Skin epidermis (tissue), 12 donors: Measurements from ENCODE around the gene SHC2.

Experiments
- H3K27ac ChIP-seq, 21 experiments: fragments of 200-600 bp; sonication (generic) in 11 of 21; one replicate each; pipeline ENCODE4 v1.5.0; 2020; ENCODE audit warnings: mild to moderate bottlenecking in 3 of 21, inconsistent platforms in 2 of 21, moderate library complexity in 2 of 21
- H3K4me3 ChIP-seq, 7 experiments: fragments of 200-600 bp; sonication (generic) in 2 of 7; one replicate each; pipeline ENCODE4 v1.5.0; 2020; ENCODE audit warnings: inconsistent platforms in 2 of 7, mild to moderate bottlenecking in 2 of 7, moderate library complexity in 1 of 7

SHC2 gene

DNA sequence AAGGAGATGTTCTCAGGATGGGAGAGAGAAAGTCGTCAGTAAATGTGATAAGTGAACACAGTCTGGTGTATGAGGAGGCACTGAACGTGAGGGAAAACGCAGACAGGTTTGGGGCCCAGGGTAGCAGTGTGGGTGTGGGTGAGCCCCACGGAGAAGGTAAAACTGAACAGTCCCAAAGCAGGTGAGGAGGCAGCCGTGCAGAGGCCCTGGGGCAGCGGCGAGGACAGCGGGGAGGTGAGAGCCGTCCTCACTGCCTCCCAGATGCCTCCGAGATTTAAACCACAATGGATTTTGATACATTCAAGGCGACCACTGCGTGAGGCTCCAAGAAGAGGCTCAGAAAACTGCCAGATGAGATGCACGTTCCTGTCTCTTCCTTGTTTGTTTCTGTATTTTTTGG, 14.5 kb upstream of the SHC2 start:
- no peak overlapping the region for H3K4me3 ChIP-seq
- H3K27ac ChIP-seq: no peak overlapping the region

DNA sequence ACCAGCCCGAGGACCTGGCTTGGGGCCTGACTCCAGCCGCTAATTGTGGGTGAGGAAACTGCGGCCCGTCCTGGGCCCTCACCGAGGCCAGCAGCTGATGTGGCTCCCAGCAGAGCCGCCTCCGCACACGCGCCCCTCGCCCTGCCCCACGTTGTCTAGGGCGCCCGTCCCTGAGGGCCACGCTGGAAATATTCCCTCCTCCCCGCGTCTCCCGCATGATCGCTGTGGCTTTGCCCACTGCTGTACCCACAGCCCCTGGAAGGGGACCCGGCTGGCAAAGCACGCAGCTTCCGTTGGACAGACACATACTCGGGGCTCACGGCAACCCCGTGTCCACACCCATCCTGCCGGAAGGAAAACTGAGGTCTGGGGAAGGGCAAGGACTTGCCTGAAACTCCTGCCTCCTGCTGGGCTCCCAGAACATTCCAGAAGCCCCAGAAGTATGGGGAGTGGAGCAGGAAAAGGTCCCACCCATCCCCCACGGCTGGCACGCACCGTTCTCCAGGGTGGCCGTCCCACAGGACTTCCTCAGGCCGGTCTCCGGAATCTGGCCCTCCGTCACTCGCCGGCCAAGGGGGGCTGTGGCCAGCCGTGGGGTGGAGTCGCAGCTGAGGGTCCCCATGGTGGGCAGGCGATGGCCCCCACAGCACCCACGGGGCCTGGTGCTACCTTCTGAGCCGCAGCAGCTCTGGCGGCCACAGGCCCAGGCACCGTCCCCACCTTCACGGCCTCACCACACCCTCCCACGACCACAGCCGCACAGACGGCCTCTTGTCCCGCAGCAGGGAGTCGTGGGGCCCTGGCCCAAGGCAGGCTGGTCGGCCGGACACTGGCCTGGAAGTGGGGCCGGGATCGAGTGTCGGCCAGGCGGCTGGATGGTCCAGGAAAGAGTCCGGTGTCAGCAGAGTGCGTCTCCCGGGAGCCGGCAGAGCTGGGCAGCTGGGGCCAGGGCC, 13.6 kb upstream of the SHC2 start:
- Histone ChIP-seq H3K27ac (no peak overlapping the region), H3K4me3 (no peak overlapping the region)

DNA sequence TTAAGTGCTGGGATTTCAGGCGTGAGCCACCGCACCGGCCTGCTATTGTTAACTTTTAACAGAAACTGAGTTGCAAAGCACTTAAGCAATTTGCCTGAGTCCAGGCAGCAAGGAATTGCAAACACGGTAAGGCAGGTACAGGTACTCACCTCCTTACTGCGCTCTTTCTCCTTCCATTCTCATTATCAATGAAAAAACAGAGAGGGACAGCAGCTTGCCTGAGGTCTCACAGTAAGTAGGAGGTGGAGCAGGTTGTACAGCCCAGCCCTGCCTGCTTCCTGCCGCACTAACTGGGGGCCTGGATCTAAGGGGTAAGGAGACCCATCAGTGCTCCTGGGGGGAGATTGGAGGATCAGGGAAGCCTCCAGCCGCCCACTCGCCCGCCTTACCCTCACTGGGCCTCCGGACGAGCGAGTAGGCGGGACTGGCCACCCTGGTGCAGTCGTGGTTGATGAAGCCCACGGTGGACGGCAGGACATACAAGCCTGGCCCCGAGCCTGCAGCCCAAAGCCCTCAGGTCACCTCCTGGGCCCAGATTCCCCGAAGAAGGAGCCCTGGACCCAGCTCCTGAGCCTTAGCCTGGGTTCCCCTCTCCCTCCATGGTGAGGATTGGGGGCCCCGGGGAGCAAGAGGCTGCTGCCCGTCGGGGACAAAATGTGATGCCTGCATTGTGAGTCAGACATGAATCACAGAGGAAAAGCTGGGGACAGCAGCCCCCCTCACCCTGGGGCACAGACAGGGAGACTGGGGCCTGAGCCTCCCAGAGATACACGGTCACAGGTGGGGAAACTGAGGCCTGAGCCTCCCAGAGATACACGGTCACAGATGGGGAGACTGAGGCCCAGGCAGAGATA, 11.4 kb upstream of the SHC2 start:
- Histone ChIP-seq H3K4me3 (no peak overlapping the region), H3K27ac (no peak overlapping the region)

DNA sequence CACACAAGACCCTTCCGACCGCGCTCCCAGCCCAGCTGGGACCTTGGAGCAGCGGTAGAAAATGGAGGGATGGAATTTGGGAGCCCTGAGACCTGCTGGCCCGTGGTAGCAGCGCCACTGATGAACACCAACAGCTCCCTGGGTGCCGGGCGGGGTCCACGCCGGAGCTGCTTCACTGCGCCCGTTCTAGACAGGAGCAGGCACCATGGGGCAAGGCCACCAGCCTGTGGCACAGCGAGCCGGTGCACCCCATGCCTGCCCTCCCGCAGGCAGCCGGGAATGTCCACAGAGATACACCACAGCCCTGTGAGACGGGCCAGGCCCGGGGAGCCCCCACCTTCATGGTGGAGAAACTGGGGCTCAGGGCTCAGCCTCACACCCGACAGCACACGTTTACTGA, 9.9 kb upstream of the SHC2 start:
- H3K27ac ChIP-seq: no peak overlapping the region
- H3K4me3 ChIP-seq: no peak overlapping the region

DNA sequence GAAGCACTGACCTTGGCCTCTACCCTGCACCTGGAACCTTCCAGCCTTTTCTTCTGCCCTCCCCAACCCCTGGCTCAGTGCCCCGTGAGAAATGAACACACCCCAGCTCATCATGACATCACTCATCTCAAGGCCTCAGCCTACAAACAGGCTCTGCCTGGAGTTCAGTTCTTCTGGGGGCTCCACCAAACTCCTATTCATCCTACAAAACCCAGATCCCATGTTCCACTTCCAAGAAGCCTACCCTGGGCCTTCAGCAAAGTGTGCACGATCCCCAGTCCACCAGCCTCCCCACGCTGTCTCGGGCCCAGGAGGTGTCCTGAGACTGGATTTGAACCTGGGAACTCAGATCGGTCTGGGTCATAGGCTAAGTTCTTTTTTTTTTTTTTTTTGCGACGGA, 9.0 kb upstream of the SHC2 start:
- H3K27ac ChIP-seq: no peak overlapping the region
- H3K4me3 ChIP-seq: no peak overlapping the region

DNA sequence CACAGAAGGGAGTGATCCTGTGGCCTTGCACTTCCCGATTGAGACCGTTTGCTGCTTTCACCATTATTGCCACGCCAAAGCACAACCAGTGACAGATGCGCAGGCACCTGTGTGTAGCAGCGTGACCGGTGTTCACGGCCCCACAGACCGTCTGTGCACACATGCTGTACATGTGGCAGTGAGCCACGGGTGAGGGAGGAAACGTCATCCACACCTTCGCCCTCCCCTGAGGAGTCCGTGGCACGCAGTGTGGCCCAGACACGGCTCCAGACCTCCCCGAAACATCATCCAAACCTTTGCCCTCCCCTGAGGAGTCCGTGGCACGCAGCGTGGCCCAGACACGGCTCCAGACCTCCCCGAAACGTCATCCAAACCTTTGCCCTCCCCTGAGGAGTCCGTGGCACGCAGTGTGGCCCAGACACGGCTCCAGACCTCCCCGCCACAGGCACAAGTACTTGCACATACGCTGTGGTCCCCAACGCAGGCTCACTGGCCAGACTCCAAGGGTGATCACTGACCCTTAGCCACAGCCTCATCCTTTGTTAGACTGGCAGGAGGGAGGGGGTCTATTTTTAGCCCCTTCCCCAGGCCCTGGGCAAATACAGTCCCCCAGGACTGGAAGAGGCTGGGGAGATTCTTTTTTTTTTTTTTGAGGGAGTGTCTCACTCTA, 7.9 kb upstream of the SHC2 start:
- Histone ChIP-seq H3K27ac (no peak overlapping the region), H3K4me3 (no peak overlapping the region)

DNA sequence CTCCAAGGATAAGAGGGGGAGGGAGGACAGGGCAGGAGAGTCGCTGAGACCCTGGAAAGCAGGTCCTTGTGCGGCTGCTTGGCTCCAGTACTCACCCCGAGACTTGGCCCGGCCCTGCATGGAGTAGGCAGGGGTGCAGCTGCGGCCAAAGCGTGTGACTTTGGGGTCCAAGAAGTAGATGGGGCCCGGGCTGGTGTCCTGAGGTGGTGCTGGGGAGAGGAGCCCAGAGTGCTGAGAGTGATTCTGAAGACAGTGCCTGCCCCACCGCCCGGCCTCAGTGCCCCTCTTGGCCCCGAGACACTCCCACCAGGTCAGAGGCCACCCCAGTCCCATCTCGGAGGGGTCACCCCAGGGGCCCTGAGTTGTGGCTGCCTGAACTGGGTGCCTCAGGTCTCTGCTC, 6.7 kb upstream of the SHC2 start:
- H3K4me3 ChIP-seq: no peak overlapping the region
- no peak overlapping the region for H3K27ac ChIP-seq

DNA sequence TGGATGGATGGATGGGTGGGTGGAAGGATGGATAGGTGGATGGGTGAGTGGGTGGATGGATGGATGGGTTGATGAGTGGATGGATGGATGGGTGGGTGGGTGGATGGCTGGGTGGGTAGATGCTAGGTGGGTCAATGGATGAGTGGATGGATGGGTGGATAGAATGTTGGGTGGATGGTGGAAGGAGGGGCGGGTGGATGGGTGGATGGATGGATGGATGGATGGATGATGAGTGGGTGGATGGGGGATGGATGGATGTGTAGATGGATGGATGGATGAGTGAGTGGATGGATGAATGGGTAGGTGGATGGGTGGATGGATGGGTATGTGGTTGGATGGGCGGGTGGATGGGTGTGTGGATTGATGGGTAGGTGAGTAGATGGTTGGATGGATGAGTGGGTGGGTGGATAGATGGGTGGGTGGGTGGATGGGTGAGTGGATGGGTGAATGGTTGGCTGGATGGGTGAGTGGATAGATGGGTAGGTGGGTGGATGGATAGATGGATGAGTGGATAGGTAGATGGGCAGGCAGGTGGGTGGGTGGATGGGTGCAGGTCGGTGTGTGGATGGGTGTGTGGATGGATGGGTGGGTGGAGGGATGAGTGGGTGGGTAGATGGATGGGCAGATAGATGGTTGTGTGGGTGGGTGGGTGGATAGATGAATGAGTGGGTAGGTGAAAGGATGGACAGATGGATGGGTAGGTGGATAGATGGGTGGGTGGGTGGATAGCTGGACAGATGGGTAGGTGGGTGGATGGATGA, 4.4 kb upstream of the SHC2 start:
- Histone ChIP-seq H3K4me3 (no peak overlapping the region), H3K27ac (no peak overlapping the region)

DNA sequence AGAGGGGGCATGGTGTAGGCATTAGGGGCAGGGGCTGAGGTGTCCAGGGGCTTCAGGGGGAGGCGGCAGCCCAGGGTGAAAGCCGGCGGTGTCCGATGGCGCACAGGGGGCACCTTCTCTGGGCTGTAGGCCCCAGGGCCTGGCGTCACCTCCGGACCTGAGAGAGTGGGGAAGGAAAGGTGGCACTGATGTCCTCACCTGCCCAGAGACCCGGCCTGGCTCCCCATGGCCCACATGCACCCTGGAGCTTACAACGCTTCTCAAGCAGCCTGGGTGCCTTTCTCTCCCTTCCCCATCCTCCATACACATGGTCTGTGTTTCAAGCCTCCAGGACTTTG, 3.3 kb upstream of the SHC2 start:
- H3K27ac ChIP-seq: no peak overlapping the region
- no peak overlapping the region for H3K4me3 ChIP-seq

DNA sequence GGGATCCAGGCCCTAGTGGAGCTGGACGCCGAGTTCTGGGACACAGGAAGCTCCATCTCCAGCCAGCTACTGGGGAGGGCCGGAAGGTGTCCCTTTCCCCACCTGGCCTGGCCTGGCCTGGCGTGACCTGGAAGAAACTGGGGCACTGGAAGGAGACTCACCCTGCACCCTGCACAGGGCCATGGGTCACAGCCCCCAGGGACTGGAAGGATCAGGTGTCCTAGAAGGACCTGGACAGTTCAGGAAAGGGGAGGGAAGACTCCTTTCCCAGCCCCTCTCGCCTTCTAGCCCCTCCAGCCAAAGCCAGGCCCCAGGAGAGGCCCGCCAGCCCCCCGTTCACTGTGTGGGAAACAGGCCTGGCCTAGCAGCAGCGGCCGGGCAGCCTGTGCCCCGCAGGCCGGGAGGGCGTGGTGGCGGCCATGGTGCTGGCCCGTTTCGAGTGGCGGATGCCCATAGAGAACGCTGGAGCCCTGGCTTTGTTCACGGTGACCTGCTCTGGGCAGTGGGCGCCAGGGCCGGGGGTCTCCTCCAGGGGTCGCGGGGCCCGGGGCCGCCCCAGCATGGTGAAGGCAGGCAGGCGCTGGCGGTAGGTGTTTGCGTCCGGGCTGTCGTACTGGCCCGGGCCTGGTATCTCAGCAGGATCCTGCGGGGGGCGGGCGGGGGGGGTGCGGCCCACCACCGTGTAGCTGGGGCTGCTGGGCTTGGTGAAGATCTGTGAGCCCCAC, 2.8 kb upstream of the SHC2 start:
- H3K27ac ChIP-seq: no peak overlapping the region

DNA sequence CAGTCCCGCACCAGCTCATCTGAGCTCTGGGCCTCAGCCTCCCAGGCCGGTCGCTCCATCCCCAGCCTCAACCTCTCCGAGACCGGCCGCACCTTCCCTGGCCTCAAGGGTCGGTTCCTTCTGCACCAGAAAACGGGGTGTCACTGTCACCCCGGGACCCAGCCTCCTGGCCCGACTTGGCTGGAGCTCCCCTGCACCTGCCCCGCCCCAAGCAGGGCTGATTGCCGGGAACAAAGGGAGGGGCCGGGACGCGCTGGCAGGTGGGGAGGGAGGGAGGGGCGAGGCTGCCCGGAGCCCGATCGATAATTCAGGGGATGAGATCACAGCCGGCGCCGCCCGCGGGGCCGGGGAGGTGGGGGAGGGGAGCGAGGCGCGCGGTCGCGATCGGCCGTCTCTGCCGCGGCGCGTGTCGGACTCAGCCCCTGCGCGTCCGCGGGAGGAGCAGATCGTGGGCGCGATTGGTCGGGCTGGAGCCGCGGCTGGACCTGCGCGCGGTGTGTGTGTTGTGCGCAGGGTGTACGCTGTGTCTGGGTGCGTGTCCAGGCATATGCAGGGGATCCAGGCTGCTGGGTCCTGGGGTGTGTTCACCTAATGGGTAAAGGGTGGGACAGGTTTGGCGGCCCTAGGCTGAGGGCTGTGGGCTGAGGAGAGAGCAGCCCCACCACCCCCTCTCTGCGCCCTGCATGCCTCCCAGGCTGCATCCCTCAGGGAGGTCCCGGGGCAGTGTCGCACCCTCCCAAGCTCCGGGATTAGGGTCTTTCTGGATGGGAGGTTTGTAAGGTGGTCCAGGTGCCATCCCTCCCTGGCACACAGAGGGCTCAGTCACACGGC, 1.1 kb upstream of the SHC2 start:
- Histone ChIP-seq H3K4me3 (peak overlapping the region in 3 of 7 experiments; percentile 21 to 63 (median 22)), H3K27ac (peak overlapping the region in 6 of 21 experiments; percentile 1 to 59 (median 54))

More for the DNA sequence above, 2.8 kb upstream of the SHC2 start:
- no peak overlapping the region for H3K4me3 ChIP-seq

DNA sequence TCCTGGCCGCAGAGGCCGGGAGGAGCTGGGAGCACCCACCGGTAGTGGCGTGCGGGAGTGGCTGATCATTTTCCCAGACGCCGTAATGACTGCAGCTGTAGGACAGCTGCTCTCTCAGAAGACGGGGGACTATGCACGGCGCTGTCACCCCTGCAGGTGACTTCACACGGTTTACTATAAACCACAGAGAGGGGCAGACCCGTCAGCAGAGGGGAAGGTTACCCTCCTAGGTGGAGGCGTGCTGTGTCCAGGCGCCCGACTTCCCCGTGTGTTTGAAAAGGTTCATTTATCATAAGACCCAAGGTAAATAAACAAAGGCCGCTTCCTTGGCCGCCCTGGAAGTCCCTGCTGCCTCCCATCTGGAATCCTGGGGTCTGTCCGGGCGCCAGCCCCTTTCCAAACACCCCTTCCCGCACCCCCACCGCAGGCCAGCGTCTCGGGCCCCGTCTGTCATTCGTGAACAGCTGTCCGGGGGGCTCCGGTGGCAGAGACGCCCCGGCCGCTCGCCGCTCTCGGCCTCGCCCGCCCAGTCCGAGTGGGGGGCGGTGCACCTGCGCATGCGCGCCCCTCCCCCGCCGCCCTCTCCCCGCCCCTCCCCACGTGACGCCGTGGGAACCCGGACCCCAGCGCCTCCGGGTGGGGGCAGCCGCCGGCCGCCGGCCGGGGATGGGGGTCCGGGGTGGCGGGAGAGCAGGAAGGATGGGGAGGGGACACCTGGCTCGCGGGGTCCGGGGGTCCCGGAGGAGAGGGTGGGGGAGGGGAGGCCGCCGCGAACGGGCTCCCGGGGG, 915 bp downstream of the SHC2 start:
- Histone ChIP-seq H3K4me3 (peak overlapping the region; percentile 25 to 63 (median 46)), H3K27ac (peak overlapping the region in 16 of 21 experiments; percentile 13 to 88 (median 66))

DNA sequence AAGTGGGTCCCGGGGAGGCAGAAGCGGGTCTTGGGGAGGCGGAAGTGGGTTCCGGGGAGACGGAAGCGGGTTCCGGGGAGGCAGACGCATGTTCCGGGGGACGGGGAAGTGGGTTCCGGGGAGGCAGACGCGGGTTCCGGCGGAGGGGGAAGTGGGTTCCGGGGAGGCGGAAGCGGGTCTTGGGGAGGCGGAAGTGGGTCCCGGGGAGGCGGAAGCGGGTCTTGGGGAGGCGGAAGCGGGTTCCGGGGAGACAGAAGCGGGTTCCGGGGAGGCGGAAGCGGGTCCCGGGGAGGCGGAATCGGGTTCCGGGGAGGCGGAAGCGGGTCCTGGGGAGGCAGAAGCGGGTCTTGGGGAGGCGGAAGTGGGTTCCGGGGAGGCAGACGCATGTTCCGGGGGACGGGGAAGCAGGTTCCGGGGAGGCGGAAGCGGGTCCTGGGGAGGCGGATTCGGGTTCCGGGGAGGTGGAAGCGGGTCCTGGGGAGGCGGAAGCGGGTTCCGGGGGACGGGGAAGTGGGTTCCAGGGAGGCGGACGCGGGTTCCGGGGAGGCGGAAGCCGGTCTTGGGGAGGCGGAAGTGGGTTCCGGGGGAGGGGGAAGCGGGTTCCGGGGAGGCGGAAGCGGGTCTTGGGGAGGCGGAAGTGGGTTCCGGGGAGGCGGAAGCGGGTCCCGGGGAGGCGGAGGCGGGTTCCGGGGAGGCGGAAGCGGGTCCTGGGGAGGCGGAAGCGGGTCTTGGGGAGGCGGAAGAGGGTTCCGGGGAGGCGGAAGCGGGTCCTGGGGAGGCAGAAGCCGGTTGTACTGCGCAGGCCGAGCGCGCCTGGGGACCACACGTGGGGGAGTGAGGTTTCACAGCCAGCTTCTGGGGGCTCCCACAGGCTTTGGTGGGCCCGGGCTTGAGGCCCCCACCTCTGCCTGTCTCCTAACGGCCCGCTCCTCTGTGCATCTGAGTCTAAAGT, 2.5 kb downstream of the SHC2 start:
- H3K27ac ChIP-seq: no peak overlapping the region

DNA sequence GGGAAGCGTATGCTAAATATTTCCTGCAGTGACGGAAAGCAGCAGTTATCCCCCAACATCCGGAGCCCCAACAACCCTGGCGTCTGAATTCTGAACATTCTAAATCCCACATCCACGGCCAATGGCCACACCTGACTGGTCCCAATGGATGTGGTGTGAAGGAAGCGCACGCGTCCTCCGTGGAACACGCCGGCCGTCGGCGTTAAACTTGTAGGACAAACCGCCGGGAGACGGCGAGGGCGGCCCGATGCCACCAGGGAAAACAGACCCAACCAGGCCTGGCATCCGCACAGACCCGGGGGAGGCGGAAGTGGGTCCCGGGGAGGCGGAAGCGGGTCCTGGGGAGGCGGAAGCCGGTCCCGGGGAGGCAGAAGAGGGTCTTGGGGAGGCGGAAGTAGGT, 3.2 kb downstream of the SHC2 start:
- Histone ChIP-seq H3K4me3 (no peak overlapping the region), H3K27ac (no peak overlapping the region)

More for the DNA sequence above, 2.5 kb downstream of the SHC2 start:
- no peak overlapping the region for H3K4me3 ChIP-seq

DNA sequence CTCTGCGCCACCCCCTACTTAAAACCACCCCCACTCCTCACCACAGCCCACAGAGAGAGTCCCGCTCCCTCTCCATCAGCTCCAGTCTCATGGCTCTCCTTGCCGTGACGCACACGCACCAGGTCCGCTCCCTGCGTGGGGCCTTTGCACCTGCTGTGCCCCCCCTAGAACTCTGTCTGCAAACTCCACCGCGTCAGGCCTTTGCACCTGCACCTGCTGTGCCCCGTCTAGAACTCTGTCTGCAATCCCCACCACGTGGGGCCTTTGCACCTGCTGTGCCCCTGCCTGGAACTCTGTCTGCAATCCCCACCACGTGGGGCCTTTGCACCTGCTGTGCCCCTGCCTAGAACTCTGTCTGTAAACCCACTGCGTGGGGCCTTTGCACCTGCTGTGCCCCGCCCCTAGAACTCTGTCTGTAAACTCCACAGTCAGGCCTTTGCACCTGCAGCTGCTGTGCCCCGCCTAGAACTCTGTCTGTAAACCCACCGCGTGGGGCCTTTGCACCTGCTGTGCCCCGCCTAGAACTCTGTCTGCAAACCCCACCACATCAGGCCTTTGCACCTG, 4.2 kb downstream of the SHC2 start:
- H3K27ac ChIP-seq: no peak overlapping the region
- H3K4me3 ChIP-seq: no peak overlapping the region
